GDM1 (cell line): ENCODE data around the gene OVAAL.

Experiments used
- DNase-seq: peaks from one replicate; lab custom pipeline; 2025; lab: John Stamatoyannopoulos, UW

The OVAAL gene

GRCh38 chr1:180558664-180559063, at the start of gene OVAAL:
Gene OVAAL (plus strand): TSS chr1:180558964.
- no peak for DNase-seq

GRCh38 chr1:180510882-180511281, 47.9 kb upstream of the OVAAL start:
- DNase-seq, result no peak

- DNase-seq, result no peak
These were observed 45.2 kb upstream of the OVAAL start for GRCh38 chr1:180513531-180513930.

- DNase-seq, result no peak
These were observed 43.4 kb upstream of the OVAAL start for GRCh38 chr1:180515364-180515763.

- peak; percentile 65 for DNase-seq
These were observed 42.8 kb upstream of the OVAAL start for GRCh38 chr1:180515857-180516388.

- no peak for DNase-seq
These were observed 38.9 kb upstream of the OVAAL start for GRCh38 chr1:180519846-180520245.

- no peak for DNase-seq
These were observed 37.1 kb upstream of the OVAAL start for GRCh38 chr1:180521474-180522212.

GRCh38 chr1:180522213-180522515, 36.6 kb upstream of the OVAAL start:
- no peak for DNase-seq

GRCh38 chr1:180524160-180524914, 34.4 kb upstream of the OVAAL start:
- no peak for DNase-seq

GRCh38 chr1:180524915-180525714, 33.6 kb upstream of the OVAAL start:
- DNase-seq, result no peak

GRCh38 chr1:180525715-180526039, 33.1 kb upstream of the OVAAL start:
- no peak for DNase-seq

GRCh38 chr1:180527101-180527669, 31.6 kb upstream of the OVAAL start:
- DNase-seq, result no peak

GRCh38 chr1:180528868-180529470, 29.8 kb upstream of the OVAAL start:
- DNase-seq, result no peak

GRCh38 chr1:180530501-180530900, 28.3 kb upstream of the OVAAL start:
- no peak for DNase-seq

GRCh38 chr1:180532854-180533253, 25.9 kb upstream of the OVAAL start:
- no peak for DNase-seq

GRCh38 chr1:180533266-180533987, 25.3 kb upstream of the OVAAL start:
- DNase-seq, result peak; percentile 36

- no peak for DNase-seq
These were observed 24.6 kb upstream of the OVAAL start for GRCh38 chr1:180534214-180534613.

- DNase-seq, result no peak
These were observed 23.3 kb upstream of the OVAAL start for GRCh38 chr1:180535418-180535999.

GRCh38 chr1:180536821-180537372, 21.9 kb upstream of the OVAAL start:
- DNase-seq, result no peak

GRCh38 chr1:180539136-180539535, 19.6 kb upstream of the OVAAL start:
- no peak for DNase-seq
